Body of pancreas (tissue), 4 donors: ENCODE results near the gene ARHGEF4. TPM values are rescaled to one million over a fixed set of nuclear protein-coding genes. Genes with fewer than 3 reads are reported as not detected.

Source experiments
- ATAC-seq: fragments of 150-250 bp; one replicate; pipeline ENCODE4 v1.9.1; 2016
- DNase-seq, 4 donors: peaks; one replicate each; pipeline ENCODE4 v3.0.0-alpha.2; 2019
- H3K27ac ChIP-seq, 4 donors: fragments of 200-600 bp; sonication (generic); 1 replicate in 3 of 4; 2 replicates in 1 of 4; pipeline versions ENCODE4 v1.5.1 to v1.6.1; 2016 to 2019; ENCODE audit warnings: mild to moderate bottlenecking in 1 of 4, mixed read lengths in 1 of 4, moderate library complexity in 1 of 4
- H3K27me3 ChIP-seq, 2 donors: fragments of 200-600 bp; sonication (generic); one replicate each; pipeline ENCODE4 v1.6.0; 2016; ENCODE audit warnings: mild to moderate bottlenecking in 1 of 2
- H3K36me3 ChIP-seq, 2 donors: fragments of 200-600 bp; sonication (generic); replicated peaks in 1 of 2; 2 replicates each; pipeline ENCODE4 v1.5.1; 2016; ENCODE audit warnings: low read depth in 2 of 2; ENCODE audit not compliant: insufficient read depth in 1 of 2
- H3K4me1 ChIP-seq: fragments of 200-600 bp; sonication (generic); one replicate; pipeline ENCODE4 v1.6.0; 2016
- H3K4me3 ChIP-seq, 2 donors: fragments of 200-600 bp; sonication (generic); 1 replicate in 1 of 2; 2 replicates in 1 of 2; pipeline ENCODE4 v1.5.1; 2016 to 2019
- H3K9me3 ChIP-seq, 3 donors: fragments of 200-600 bp; sonication (generic); 1 replicate in 2 of 3; 2 replicates in 1 of 3; pipeline ENCODE4 v1.5.1; 2016
- POLR2A ChIP-seq, 3 donors: fragments of 450-650 bp; IDR thresholded peaks; one replicate each; pipeline ENCODE4 v1.6.1; 2016; ENCODE audit warnings: antibody characterized with exemption in 3 of 3, mild to moderate bottlenecking in 2 of 3
- WGBS, 2 donors: methylation state at CpG; one replicate each; pipeline ENCODE4 v1.1.5; 2017; 5-methylcytosine and 5-hydroxymethylcytosine counted together
- intact Hi-C: fragments of 100-400 bp; cut with DNase I; formaldehyde crosslinking; loops from one replicate; pipeline ENCODE4 v1.15.1; 2023
- total RNA-seq, 2 donors: library from RNA; depleted of rRNA; stranded (reverse); fragments of >200 nt; gene quantifications; one replicate each; pipeline ENCODE4 v1.1.0, GENCODE V29; 2016
- TF ChIP-seq, protein P1 (sequence below), 7 experiments: fragments of 450-650 bp in 4 of 7; fragments of 200-600 bp in 3 of 7; sonication (generic) in 3 of 7; IDR thresholded peaks; one replicate each; pipeline ENCODE4 v1.5.1; 2016 to 2019; ENCODE audit warnings: antibody characterized with exemption in 7 of 7

The ARHGEF4 gene
- total RNA-seq, 2 donors from 2014 or later, result 28.8 to 39.9 TPM

DNA sequence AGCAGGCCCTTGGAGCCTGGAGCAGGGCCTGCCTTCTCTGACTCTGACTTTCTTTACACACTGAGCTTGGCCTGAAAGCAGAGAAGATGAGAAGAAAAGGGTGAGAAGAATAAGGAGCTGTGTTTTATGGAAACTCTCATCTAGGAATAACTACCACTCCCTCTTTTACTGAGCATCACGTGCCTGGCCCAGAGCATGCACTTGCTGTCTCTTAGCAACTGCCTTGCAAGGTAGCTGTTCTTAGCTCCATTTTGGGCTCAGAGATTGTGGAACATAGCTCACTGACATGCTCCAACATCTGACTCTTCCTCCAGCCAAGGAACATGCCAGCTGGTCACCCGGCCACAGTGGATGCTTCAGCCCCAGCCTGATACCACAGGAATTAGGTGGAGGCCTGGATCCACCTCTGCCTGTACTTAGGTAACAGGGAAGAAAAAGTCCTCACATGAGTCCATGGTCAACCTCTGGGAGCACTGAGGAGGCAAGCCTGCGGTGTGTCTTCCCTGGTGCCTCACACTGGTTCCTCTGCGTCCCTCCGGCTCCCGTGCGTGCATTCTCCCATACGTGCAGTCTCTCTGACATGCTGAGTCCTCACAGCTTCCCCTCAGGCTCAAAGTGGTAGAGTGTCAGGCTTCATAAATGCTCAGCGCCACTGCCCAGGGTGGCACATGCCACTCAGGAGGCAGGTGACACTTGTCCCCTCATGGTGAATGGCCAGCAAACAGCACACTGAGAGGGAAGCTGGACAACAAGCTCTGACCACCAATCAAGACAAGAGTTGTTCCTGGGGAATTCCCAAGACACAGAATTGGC lies 45.7 kb upstream of the ARHGEF4 start:
- WGBS, 2 donors, result 82 to 93% methylated on average over 7 to 8 of the region's 9 CpGs
- H3K4me1 ChIP-seq, result peaks cover 5% of the 10 kb centered on the region
- no peak for TF ChIP-seq POLR2A (IDR thresholded peaks at IDR 0.05)
- intact Hi-C loops, result loop anchor here (5.0 kb wide), 1 partner anchor 126 kb away; no protein-coding TSS in a partner anchor
- H3K27ac ChIP-seq, result peak overlapping the region in 2 of 4 donors; percentile 14 to 52
- ATAC-seq (no peak), DNase-seq (no peak)
- no peaks in the 10 kb centered on the region for H3K9me3 ChIP-seq
- no peaks in the 10 kb centered on the region for H3K36me3 ChIP-seq
- no peaks in the 10 kb centered on the region for H3K27me3 ChIP-seq
- no peak overlapping the region for H3K4me3 ChIP-seq

DNA sequence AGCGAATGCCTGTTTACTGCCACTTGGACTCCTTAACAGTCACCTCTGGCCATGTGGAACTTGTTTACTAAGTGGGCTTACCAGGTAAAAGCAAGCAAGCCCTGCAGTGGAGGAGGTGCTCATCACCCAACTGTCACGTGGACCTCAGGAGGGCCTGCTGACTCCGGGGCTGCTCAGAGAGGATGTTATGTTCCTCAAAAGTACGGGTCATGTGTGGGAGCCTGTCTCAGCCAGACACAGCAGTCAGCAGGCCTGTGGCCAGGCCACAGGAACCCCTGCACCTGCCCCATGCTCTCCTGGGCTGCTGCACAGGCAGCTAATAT lies 45.1 kb upstream of the ARHGEF4 start:
- H3K4me3 ChIP-seq, result no peak overlapping the region
- no peak for TF ChIP-seq POLR2A (IDR thresholded peaks at IDR 0.05)
- TF ChIP-seq, protein P1, sequence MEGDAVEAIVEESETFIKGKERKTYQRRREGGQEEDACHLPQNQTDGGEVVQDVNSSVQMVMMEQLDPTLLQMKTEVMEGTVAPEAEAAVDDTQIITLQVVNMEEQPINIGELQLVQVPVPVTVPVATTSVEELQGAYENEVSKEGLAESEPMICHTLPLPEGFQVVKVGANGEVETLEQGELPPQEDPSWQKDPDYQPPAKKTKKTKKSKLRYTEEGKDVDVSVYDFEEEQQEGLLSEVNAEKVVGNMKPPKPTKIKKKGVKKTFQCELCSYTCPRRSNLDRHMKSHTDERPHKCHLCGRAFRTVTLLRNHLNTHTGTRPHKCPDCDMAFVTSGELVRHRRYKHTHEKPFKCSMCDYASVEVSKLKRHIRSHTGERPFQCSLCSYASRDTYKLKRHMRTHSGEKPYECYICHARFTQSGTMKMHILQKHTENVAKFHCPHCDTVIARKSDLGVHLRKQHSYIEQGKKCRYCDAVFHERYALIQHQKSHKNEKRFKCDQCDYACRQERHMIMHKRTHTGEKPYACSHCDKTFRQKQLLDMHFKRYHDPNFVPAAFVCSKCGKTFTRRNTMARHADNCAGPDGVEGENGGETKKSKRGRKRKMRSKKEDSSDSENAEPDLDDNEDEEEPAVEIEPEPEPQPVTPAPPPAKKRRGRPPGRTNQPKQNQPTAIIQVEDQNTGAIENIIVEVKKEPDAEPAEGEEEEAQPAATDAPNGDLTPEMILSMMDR (IDR thresholded peaks at IDR 0.05), result no peak
- peak overlapping the region in 2 of 4 donors; percentile 14 to 52 for H3K27ac ChIP-seq
- no peaks in the 10 kb centered on the region for H3K36me3 ChIP-seq
- peak in 3 of 4 donors; percentile 47 to 66 (median 50) for DNase-seq
- peak; percentile 24 for ATAC-seq
- intact Hi-C loops, result loop anchor here (5.0 kb wide), 1 partner anchor 126 kb away; no protein-coding TSS in a partner anchor
- 12 to 20% methylated on average over 1 to 4 of the region's 4 CpGs for WGBS, 2 donors
- H3K4me1 ChIP-seq, result no peaks in the 10 kb centered on the region
- H3K9me3 ChIP-seq, result no peaks in the 10 kb centered on the region
- H3K27me3 ChIP-seq, result no peaks in the 10 kb centered on the region

DNA sequence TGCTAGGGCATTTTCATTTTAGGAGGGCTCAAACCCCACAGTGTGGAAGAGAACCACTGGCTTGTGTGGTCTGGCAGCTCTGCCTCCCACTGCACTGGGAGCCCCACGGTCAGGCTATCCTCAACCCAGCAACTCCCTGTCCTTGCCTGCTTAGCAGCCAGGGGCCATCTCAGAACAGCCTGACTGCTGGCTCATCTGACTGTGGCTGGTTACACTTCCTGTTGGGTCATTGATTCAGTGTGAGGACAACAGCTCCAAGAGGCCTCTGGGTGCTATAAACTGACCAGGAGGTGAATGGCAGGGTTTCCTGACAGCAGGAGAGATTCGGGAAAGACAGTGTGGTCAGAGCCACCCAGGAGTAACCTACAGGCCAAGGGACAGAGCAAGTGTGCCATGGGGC lies 41.3 kb upstream of the ARHGEF4 start:
- H3K36me3 ChIP-seq, result no peaks in the 10 kb centered on the region
- H3K27me3 ChIP-seq, result no peaks in the 10 kb centered on the region
- peaks cover 15% of the 10 kb centered on the region for H3K4me1 ChIP-seq
- no peak overlapping the region for H3K4me3 ChIP-seq
- no peak for TF ChIP-seq POLR2A (IDR thresholded peaks at IDR 0.05)
- TF ChIP-seq, protein P1 (IDR thresholded peaks at IDR 0.05), result no peak
- WGBS, 2 donors, result 70 to 72% methylated on average over 2 of the region's 2 CpGs
- intact Hi-C loops, result no loop called here
- ATAC-seq, result no peak
- DNase-seq, result no peak
- H3K27ac ChIP-seq, result no peak overlapping the region
- H3K9me3 ChIP-seq, result no peaks in the 10 kb centered on the region

DNA sequence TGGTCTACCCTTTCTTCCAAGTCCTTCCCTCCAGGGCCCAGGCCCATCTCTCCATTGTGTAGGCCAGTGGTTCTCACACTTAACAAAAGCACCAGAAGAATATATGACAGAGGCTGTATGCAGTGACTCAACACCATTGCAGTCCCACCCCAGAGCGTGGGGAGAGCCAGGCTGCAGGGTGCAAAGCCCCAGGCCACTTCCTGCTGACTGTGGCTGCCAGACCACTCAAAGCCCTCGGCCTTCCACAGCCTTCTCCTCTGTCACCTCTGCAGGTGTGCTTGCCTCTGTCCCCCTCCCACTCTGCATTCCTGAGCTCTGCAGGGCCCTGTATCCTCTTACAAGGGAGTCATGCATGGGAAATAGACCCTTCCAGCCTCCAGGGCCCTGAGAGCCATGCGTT lies 40.4 kb upstream of the ARHGEF4 start:
- Histone ChIP-seq H3K27me3 (no peaks in the 10 kb centered on the region), H3K9me3 (no peaks in the 10 kb centered on the region), H3K36me3 (no peaks in the 10 kb centered on the region), H3K27ac (no peak overlapping the region), H3K4me1 (peaks cover 15% of the 10 kb centered on the region), H3K4me3 (no peak overlapping the region)
- no peak for DNase-seq
- ATAC-seq, result no peak
- 62 to 68% methylated on average over 3 of the region's 3 CpGs for WGBS, 2 donors
- intact Hi-C loops, result no loop called here
- TF ChIP-seq, protein P1 (IDR thresholded peaks at IDR 0.05), result no peak
- no peak for TF ChIP-seq POLR2A (IDR thresholded peaks at IDR 0.05)

DNA sequence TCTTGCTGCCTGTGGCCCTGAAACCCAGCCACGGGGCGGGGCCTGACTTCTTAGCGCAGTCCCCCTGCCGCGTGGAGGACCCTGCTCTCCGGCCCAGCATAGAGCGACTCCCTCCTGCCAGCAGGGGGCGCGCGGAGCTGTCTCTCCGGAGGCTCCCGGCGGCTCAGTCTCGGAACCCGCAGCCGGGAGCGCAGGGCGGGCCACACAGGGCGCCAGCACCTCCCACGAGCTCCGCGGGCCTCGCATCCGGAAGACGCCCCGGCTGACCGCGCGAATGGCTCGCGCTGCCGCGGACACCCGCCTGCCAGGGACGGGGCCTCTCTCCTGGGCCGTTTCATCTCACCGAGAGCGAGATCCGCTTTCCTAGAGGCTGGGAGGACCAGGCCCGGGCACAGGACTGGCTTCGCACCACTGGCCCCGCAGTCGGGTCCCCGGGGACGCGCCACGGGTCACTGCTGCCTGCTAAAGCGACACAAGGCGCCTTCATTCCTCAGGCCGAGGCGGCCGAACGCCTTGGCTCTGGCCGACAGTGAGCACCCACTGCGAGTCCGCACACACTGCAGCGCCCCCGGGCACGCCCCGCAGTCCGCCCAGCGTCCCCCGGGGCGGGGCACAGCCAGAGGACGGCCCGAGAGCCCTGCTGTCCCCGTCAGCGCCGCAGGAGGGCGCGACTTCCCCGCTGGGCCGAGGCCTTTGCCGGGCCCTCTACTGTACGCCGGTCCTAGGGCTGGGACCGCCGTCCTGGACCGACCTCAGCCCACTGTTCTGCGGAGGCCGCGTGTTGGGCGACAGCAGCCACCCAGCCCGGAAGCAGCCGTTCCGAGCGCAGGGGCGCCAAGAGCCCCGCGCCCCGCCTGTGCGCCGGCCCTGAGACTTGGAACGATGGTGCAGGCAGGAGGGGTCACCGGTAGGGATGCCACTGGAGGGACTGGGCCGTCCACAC lies 39.0 kb upstream of the ARHGEF4 start:
- ATAC-seq (peak; percentile 93), DNase-seq (peak; percentile 88 to 92 (median 90))
- Histone ChIP-seq H3K36me3 (no peaks in the 10 kb centered on the region), H3K4me1 (peaks cover 15% of the 10 kb centered on the region), H3K27ac (peak overlapping the region; percentile 74 to 85 (median 84)), H3K4me3 (peak overlapping the region; percentile 60), H3K9me3 (no peaks in the 10 kb centered on the region), H3K27me3 (no peaks in the 10 kb centered on the region)
- TF ChIP-seq POLR2A (IDR thresholded peaks at IDR 0.05), result peak; percentile 35 to 70 (median 64)
- TF ChIP-seq, protein P1 (IDR thresholded peaks at IDR 0.05), result peak; percentile 83 to 99 (median 86)
- 0% methylated on average over 19 to 95 of the region's 96 CpGs for WGBS, 2 donors
- intact Hi-C loops, result no loop called here
